Prostate gland (tissue), 2 donors: ENCODE results near the gene PEX26. TPM values are rescaled to one million over a fixed set of nuclear protein-coding genes. Genes with fewer than 3 reads are reported as not detected.

Experiments used
- DNase-seq: peaks from one replicate; pipeline ENCODE4 v3.0.0-alpha.2; 2019; ENCODE audit warnings: low spot score
- H3K27ac ChIP-seq, 2 donors: fragments of 200-600 bp; sonication (generic); 2 replicates each; pipeline ENCODE4 v1.5.1; 2017 to 2019
- H3K27me3 ChIP-seq: fragments of 200-600 bp; sonication (generic); replicated peaks from 2 replicates; pipeline ENCODE4 v1.5.1; 2019; ENCODE audit not compliant: insufficient read depth
- H3K36me3 ChIP-seq, 2 donors: fragments of 200-600 bp; sonication (generic); 1 replicate in 1 of 2; 2 replicates in 1 of 2; pipeline versions ENCODE4 v1.5.1 to v1.8.1; 2017 to 2019
- H3K4me1 ChIP-seq: fragments of 200-600 bp; sonication (generic); replicated peaks from 2 replicates; pipeline ENCODE4 v1.5.1; 2019
- H3K4me3 ChIP-seq, 2 donors: fragments of 200-600 bp; sonication (generic); 2 replicates each; pipeline ENCODE4 v1.5.1; 2017 to 2019
- H3K9me3 ChIP-seq: fragments of 200-600 bp; sonication (generic); 2 replicates; pipeline ENCODE4 v1.5.1; 2017
- POLR2A ChIP-seq: fragments of 450-650 bp; IDR thresholded peaks from one replicate; pipeline ENCODE4 v1.6.1; 2016; ENCODE audit warnings: antibody characterized with exemption, mild to moderate bottlenecking
- POLR2AphosphoS5 ChIP-seq: sonication (generic); formaldehyde crosslinking; IDR thresholded peaks from one replicate; pipeline ENCODE4 v1.6.1; 2017; ENCODE audit warnings: antibody characterized with exemption
- WGBS: methylation state at CpG from one replicate; pipeline ENCODE4 v1.1.5; 2018; 5-methylcytosine and 5-hydroxymethylcytosine counted together
- intact Hi-C: fragments of 100-400 bp; cut with DNase I; formaldehyde crosslinking; loops from one replicate; pipeline ENCODE4 v1.14.2; 2022
- small RNA-seq, 2 donors: library from RNA; depleted of rRNA; stranded (forward); fragments of <200 nt; gene quantifications; one replicate each; pipeline ENCODE3, GENCODE V24; 2016
- total RNA-seq, 2 donors: library from RNA; depleted of rRNA; stranded (reverse); fragments of >200 nt; gene quantifications; one replicate each; pipeline ENCODE4 v1.1.0, GENCODE V29; 2016
- TF ChIP-seq, protein P1 (sequence below), 4 experiments: fragments of 200-600 bp in 2 of 4; fragments of 450-650 bp in 2 of 4; sonication (generic) in 2 of 4; IDR thresholded peaks; 1 replicate in 3 of 4; 2 replicates in 1 of 4; pipeline ENCODE4 v1.5.1; 2016 to 2019; ENCODE audit warnings: antibody characterized with exemption in 4 of 4, mild to moderate bottlenecking in 2 of 4, moderate library complexity in 2 of 4

Gene PEX26
- total RNA-seq, 2 donors from 2014 or later, result 34.7 to 38.2 TPM

DNA sequence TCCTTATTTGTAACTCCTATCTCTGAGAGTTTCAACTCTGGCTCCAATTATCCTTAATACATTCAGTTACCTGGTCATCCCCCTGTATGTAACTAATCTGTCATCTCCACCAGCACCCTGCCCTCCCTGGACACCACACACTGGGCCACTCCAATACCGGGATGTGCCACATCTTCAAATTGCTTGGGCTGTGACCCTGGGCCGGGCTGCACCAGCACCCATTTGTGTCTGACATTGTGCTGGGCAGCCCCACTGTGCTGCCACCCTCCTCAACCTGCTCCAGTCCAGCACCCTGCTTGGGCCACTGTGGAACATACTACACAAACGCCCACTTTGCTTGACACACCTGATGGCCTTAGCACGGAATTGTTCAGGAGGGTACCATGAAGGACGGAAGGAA lies 70.0 kb downstream of the PEX26 start:
- Histone ChIP-seq H3K27me3 (no peaks in the 10 kb centered on the region), H3K9me3 (no peaks in the 10 kb centered on the region), H3K27ac (no peak overlapping the region), H3K36me3 (no peaks in the 10 kb centered on the region), H3K4me3 (no peak overlapping the region), H3K4me1 (no peaks in the 10 kb centered on the region)
- DNase-seq, result no peak
- intact Hi-C loops, result no loop called here
- TF ChIP-seq, protein P1, sequence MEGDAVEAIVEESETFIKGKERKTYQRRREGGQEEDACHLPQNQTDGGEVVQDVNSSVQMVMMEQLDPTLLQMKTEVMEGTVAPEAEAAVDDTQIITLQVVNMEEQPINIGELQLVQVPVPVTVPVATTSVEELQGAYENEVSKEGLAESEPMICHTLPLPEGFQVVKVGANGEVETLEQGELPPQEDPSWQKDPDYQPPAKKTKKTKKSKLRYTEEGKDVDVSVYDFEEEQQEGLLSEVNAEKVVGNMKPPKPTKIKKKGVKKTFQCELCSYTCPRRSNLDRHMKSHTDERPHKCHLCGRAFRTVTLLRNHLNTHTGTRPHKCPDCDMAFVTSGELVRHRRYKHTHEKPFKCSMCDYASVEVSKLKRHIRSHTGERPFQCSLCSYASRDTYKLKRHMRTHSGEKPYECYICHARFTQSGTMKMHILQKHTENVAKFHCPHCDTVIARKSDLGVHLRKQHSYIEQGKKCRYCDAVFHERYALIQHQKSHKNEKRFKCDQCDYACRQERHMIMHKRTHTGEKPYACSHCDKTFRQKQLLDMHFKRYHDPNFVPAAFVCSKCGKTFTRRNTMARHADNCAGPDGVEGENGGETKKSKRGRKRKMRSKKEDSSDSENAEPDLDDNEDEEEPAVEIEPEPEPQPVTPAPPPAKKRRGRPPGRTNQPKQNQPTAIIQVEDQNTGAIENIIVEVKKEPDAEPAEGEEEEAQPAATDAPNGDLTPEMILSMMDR (IDR thresholded peaks at IDR 0.05), result no peak
- TF ChIP-seq POLR2AphosphoS5 (no peak), POLR2A (no peak)
- WGBS, result 93% methylated on average over 5 of the region's 5 CpGs

DNA sequence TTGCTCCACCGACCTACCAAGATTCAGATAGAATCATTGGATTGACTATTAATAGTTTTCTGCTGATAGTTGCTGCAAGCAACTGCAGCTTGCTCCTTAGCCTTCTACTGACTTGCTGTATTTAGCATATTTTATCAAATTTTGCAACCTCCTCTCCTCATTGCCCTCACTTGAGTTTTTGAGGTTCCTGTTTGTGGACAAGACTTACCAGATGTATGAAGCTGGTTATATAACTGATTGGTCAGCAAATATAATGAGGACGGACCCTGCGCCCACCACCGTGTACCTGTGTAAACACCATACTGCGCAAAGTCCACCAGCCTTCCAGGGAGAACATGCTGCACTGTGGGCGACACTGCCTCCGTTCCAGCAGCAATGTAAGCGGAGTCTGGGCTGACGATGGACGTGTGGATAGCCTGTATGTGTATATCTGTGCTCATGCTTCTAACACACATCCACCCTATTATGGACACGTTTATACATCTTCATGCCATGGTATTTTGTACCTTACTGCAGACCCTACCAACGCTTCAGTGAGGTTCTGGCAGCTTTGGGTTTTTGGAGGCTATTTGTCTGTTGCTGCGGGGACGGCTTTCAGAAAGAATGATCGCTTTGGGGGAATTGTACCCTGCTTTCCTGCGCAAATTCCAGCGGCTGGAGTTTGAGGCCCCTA lies 70.6 kb downstream of the PEX26 start:
- no peaks in the 10 kb centered on the region for H3K9me3 ChIP-seq
- intact Hi-C loops, result no loop called here
- no peaks in the 10 kb centered on the region for H3K4me1 ChIP-seq
- H3K36me3 ChIP-seq, result no peaks in the 10 kb centered on the region
- H3K27ac ChIP-seq, result no peak overlapping the region
- no peaks in the 10 kb centered on the region for H3K27me3 ChIP-seq
- WGBS, result 90% methylated on average over 17 of the region's 17 CpGs
- no peak overlapping the region for H3K4me3 ChIP-seq
- TF ChIP-seq, protein P1 (IDR thresholded peaks at IDR 0.05), result no peak
- TF ChIP-seq POLR2A (no peak), POLR2AphosphoS5 (no peak)
- no peak for DNase-seq

DNA sequence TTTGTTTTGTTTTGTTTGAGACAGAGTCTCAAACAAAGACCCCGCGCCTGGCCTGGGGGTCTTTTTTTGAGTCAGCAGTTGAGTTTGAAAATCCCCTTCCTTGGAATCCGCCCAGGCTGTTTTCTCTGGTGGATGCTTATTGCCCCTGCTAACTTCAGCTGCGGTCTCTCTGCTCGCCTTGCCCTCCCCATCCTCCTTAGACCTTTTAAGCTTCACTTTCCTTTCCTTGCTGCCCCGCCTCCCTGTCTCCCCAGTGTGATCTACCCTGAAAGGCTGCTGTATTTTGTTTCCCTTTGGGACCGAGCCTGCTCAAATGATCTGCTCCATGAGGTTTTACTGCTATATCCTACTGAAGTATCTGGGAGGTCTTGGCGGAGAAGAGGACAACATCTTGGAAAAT lies 74.7 kb downstream of the PEX26 start:
- H3K4me1 ChIP-seq, result no peaks in the 10 kb centered on the region
- TF ChIP-seq POLR2AphosphoS5, result no peak
- TF ChIP-seq, protein P1 (IDR thresholded peaks at IDR 0.05), result no peak
- TF ChIP-seq POLR2A, result no peak
- no peaks in the 10 kb centered on the region for H3K9me3 ChIP-seq
- H3K4me3 ChIP-seq, result no peak overlapping the region
- no peak for DNase-seq
- WGBS, result 91% methylated on average over 8 of the region's 8 CpGs
- no peak overlapping the region for H3K27ac ChIP-seq
- H3K36me3 ChIP-seq, result no peaks in the 10 kb centered on the region
- intact Hi-C loops, result no loop called here
- no peaks in the 10 kb centered on the region for H3K27me3 ChIP-seq

DNA sequence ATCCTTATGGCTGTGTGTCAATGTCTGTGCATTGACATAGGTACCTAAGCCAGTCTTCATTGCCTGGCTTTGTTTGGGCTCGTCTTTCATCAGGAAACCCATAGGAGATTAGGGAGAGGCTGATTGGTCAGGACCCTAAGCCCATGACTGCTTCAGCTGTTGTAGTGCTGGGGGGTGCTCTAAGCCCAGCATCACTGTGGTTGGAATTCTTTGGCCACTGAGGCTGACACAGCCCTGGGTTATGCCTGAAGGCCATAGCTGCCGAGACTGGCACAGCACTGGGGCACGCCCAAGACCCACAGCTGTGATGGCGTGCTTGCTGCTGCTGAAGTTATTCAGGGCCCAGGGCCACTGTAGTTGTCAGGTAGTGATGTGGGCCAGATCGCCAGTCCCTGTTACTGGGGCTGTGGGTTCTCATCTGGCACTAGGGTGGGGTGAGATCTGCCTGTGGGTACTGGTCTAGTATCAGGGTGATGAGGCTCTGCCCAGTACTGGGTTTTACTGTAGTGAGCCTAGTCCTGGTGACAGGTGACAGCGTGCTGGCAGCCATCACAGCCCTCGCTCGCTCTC lies 77.1 kb downstream of the PEX26 start:
- Histone ChIP-seq H3K27me3 (no peaks in the 10 kb centered on the region), H3K9me3 (no peaks in the 10 kb centered on the region), H3K4me3 (no peak overlapping the region), H3K4me1 (no peaks in the 10 kb centered on the region), H3K36me3 (no peaks in the 10 kb centered on the region), H3K27ac (no peak overlapping the region)
- DNase-seq, result no peak
- TF ChIP-seq POLR2AphosphoS5 (no peak), POLR2A (no peak)
- TF ChIP-seq, protein P1 (IDR thresholded peaks at IDR 0.05), result no peak
- intact Hi-C loops, result no loop called here
- WGBS, result 95% methylated on average over 5 of the region's 8 CpGs

Small RNAs within 50 kb of the gene (small RNA-seq; reads per million reads assigned to genes)
- gene AC016027.5, result 0 reads per million in 2 donors

Other genes with a start within 250 kb of the PEX26 start
- 10 to 100 TPM; 58.6 to 78.7 TPM for gene MICAL3, start 53.4 kb upstream of the PEX26 start, total RNA-seq
- gene TUBA8, start 32.8 kb downstream of the PEX26 start, total RNA-seq, result 1 to 10 TPM; 1.3 to 2.9 TPM
- 1 to 10 TPM; 6.0 to 6.5 TPM for gene USP18, start 72.2 kb downstream of the PEX26 start, total RNA-seq